Heart right ventricle (tissue), 16 donors: ENCODE data around the gene KRT15. TPM values are rescaled to one million over a fixed set of nuclear protein-coding genes. Genes with fewer than 3 reads are reported as not detected.

Experiments
- ATAC-seq, 8 donors: fragments of 200-7000 bp; cut with Tn5 transposase; one replicate each; pipeline ENCODE4 v1.9.1; 2020; ENCODE audit warnings: mild to moderate bottlenecking in 8 of 8, moderate library complexity in 8 of 8, moderate number of reproducible peaks in 1 of 8
- DNase-seq, 2 donors: peaks; one replicate each; pipeline ENCODE4 v3.0.0-alpha.2; 2020
- H3K27ac ChIP-seq, 10 donors: fragments of 200-600 bp; sonication (generic) in 2 of 10; one replicate each; pipeline versions ENCODE4 v1.5.0 to v1.8.0; 2020 to 2022; ENCODE audit warnings: mild to moderate bottlenecking in 3 of 10
- H3K27me3 ChIP-seq, 7 donors: fragments of 200-600 bp; one replicate each; pipeline ENCODE4 v1.8.0; 2021 to 2022; ENCODE audit warnings: mild to moderate bottlenecking in 2 of 7
- H3K36me3 ChIP-seq, 9 donors: fragments of 200-600 bp; sonication (generic) in 1 of 9; one replicate each; pipeline versions ENCODE4 v1.5.0 to v1.8.0; 2020 to 2022; ENCODE audit warnings: mild to moderate bottlenecking in 2 of 9
- H3K4me1 ChIP-seq, 9 donors: fragments of 200-600 bp; sonication (generic) in 1 of 9; one replicate each; pipeline versions ENCODE4 v1.5.0 to v1.8.0; 2020 to 2022; ENCODE audit warnings: mild to moderate bottlenecking in 4 of 9
- H3K4me3 ChIP-seq, 10 donors: fragments of 200-600 bp; sonication (generic) in 2 of 10; one replicate each; pipeline versions ENCODE4 v1.5.0 to v1.8.0; 2020 to 2022; ENCODE audit warnings: mild to moderate bottlenecking in 7 of 10, moderate library complexity in 2 of 10
- H3K9me3 ChIP-seq, 11 donors: fragments of 200-600 bp in 10 of 11; sonication (generic) in 2 of 11; one replicate each; pipeline versions ENCODE4 v1.5.0 to v1.8.0; 2013 to 2022; ENCODE audit warnings: mild to moderate bottlenecking in 2 of 11, control low read depth in 1 of 11, moderate library complexity in 1 of 11
- CTCF ChIP-seq, 9 donors: fragments of 200-600 bp; sonication (generic) in 2 of 9; IDR thresholded peaks; one replicate each; pipeline versions ENCODE4 v1.5.0 to v1.8.0; 2021 to 2022; ENCODE audit warnings: antibody characterized with exemption in 9 of 9, mild to moderate bottlenecking in 5 of 9, moderate library complexity in 1 of 9
- WGBS, 2 donors: extraction: QIAGEN DNeasy Blood & Tissue Kit; methylation state at CpG; one replicate each; pipeline ENCODE4 v1.1.7; 2013; ENCODE audit warnings: inconsistent platforms in 1 of 2; 5-methylcytosine and 5-hydroxymethylcytosine counted together
- intact Hi-C, 10 donors: fragments of 100-400 bp; cut with DNase I; formaldehyde crosslinking; loops; one replicate each; pipeline versions ENCODE4 v1.11.1 to v1.14.2; 2022
- polyA plus RNA-seq, 2 donors: library from polyadenylated mRNA; stranded (reverse); fragments of 200-250 nt; gene quantifications; one replicate each; pipeline ENCODE4 v1.2.3, GENCODE V29; 2013
- total RNA-seq, 10 donors: library from RNA; stranded (reverse); fragmentation: NEBNext Ultra II Directional in 3 of 10; extraction: Animal tissue kit (Norgen Biotek cat#: 25700) in 3 of 10; gene quantifications; one replicate each; pipeline versions ENCODE4 v1.2.1 to v1.2.4, GENCODE V29; 2021 to 2023
- donor health status: Arrhythmogenic right ventricular cardiomyopathy.
- donor health status: ischemic (EF 13 %, LVEDD 7.1; RV severe dilation, severe dysfunction).
- donor health status: healthy with polysubstance abuse.
- donor health status: DM: no; HTN: yes; CAD: no.
- donor health status: DM: no; HTN: no; CAD: no.
- donor health status: ischemic (EF 25% LVEDD 6.9; RV normal size, moderate dysfunction).
- donor health status: ischemic (EF 25% LVEDD 5.7; RV mildly dilated, moderate dysfunction).
- donor health status: healthy.
- donor health status: DM: yes; HTN: yes; CAD: no.
- donor health status: Ischemic cardiomyopathy.
- donor health status: ischemic (EF 35%, LVEDD 5.7; RV mildly dilated, moderate dysfunction).
- donor health status: nonischemic (EF 11% LVEDD 7.7; RV severe dilation, severe dysfunction).
- donor health status: DM: yes; HTN: yes; CAD: no.
- donor health status: PGD.
- donor health status: ischemic (EF 29% LVEDD 5.4; RV normal size, mild dysfunction).
- donor health status: nonischemic (EF 23%, LVEDD 6.1; RV moderate dilation, normal function).

Gene KRT15
- total and polyA plus RNA-seq, 12 donors, result 0.07 to 0.22 TPM; not detected in 10

DNA sequence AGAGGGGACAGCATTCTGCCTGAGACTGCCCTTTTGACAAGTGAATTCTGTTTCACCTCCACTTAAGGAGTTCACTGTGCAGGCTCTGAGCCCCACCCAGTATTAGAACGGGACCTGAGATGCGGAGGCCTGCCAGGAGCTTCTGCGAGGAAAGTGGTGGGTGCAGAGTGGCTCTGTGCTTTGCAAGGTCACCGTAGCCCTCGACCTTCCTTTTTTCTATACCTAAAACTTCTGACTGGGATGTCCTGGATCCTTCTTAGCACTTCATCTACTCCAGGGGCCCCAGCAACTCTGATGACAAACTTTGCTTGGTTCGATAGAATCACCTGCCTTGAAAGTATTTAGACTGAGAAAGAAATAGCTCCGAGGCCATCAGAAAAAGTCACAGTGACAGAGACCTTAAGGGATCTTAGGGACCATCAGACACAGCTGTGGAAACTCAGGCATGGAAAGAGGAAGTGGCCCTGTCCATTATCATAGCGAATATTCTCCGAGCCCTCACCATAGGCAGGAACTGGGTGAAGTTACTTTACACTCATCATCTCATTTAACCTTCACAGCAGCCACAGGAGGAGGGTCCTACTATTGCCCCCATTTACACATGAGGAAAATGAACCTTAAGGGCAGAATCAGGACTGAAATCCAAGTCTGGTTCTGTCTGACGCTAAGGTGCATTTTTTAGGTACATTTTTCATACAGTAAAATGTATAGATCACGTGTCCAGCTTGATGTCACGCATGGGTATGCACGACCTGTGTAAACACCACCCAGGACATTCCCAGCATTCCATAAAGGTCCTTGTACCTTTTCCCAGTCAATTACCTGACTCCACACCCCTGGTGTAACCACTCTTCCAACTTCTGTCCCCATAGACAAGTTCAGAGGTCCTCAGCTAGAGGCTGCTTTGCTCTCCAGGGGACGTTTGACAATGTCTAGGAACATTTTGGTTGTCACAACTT, 12.6 kb downstream of the KRT15 start:
- DNase-seq (no peak), ATAC-seq (no peak)
- Histone ChIP-seq H3K4me3 (no peak overlapping the region), H3K4me1 (no peaks in the 10 kb centered on the region), H3K36me3 (no peaks in the 10 kb centered on the region), H3K9me3 (no peaks in the 10 kb centered on the region), H3K27me3 (peaks cover 0 to 26% (median 10%) of the 10 kb centered on the region in 7 donors), H3K27ac (no peak overlapping the region)
- WGBS, 2 donors, result 76 to 79% methylated on average over 14 of the region's 14 CpGs
- intact Hi-C loops, result no loop called here
- no peak for TF ChIP-seq CTCF (IDR thresholded peaks at IDR 0.05)

DNA sequence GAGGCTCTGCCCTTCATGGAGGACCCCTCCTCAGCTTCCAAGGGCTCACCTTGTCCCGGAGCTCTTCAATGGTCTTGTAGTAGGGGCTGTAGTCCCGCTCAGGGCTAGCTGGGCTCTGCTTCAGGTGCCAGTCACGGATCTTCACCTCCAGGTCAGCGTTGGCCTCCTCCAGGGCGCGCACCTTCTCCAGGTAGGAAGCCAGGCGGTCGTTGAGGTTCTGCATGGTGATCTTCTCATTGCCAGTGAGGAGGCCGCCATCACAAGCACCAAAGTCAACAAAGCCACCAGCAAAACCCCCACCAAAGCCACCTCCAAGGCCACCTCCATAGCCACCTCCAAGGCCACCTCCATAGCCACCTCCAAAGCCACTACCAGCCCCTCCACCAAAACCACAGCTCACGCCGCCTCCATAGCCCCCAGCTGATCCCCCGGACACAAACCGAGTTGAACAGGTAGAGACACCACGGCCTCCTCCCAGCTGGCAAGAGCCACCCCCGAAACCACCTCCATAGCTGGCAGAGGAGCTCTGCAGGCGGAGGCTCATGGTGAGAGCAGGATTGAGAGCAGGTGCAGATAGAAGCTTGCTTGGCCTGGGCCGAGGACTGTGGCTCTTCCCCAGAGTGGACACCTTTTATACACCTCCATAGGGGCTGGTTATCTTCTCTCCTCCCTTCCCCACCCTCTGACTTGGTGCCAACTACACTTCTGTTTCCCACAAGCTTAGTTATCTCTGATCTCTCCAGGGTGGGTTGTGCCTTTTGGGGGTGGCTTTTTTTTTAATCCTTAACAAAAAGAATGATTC, 13.5 kb downstream of the KRT15 start, which contains the start of gene KRT13:
KRT13 (minus strand) TSS at position 606 of the 802 bp plus-strand sequence; CDS start at position 544, 62 bp downstream.
- ATAC-seq, result no peak
- no peak for TF ChIP-seq CTCF (IDR thresholded peaks at IDR 0.05)
- H3K36me3 ChIP-seq, result no peaks in the 10 kb centered on the region
- intact Hi-C loops, result no loop called here
- H3K27ac ChIP-seq, result no peak within 1 kb of the TSS
- H3K4me1 ChIP-seq, result peaks cover 0 to 2% (median 0%) of the 10 kb centered on the region in 9 donors
- 86 to 88% methylated on average over 17 of the region's 17 CpGs for WGBS, 2 donors
- no peak within 1 kb of the TSS for H3K4me3 ChIP-seq
- peaks cover 0 to 18% (median 9%) of the 10 kb centered on the region in 7 donors for H3K27me3 ChIP-seq
- DNase-seq, result no peak
- H3K9me3 ChIP-seq, result no peaks in the 10 kb centered on the region

- Histone ChIP-seq H3K9me3 (no peaks in the 10 kb centered on the region), H3K4me1 (peaks cover 0 to 10% (median 0%) of the 10 kb centered on the region in 9 donors), H3K36me3 (no peaks in the 10 kb centered on the region), H3K27me3 (peaks cover 0 to 24% (median 9%) of the 10 kb centered on the region in 7 donors), H3K27ac (no peak overlapping the region), H3K4me3 (no peak overlapping the region)
- TF ChIP-seq CTCF (IDR thresholded peaks at IDR 0.05), result no peak
- DNase-seq (no peak), ATAC-seq (no peak)
- 75 to 77% methylated on average over 8 of the region's 8 CpGs for WGBS, 2 donors
- intact Hi-C loops, result no loop called here
These were observed 14.3 kb downstream of the KRT15 start for GRCh38 chr17:41504246-41504977.

DNA sequence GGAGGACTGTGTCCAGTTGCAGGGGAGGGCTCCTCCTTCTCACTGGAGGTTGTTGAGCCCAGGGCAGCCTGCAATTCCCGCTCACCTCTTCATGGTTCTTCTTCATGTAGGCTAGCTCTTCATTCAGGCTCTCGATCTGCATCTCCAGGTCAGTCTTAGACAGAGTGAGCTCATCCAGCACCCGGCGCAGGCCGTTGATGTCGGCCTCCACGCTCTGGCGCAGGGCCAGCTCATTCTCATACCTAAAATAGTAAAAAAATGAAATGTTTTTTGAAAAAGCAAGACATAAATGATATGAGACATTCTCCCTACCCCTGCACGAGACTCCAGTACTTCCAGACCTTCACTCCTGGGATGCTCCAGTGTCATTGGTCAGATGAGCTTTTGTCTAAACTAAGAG, 15.5 kb downstream of the KRT15 start:
- Histone ChIP-seq H3K27me3 (peaks cover 0 to 26% (median 11%) of the 10 kb centered on the region in 7 donors), H3K36me3 (no peaks in the 10 kb centered on the region), H3K4me3 (no peak overlapping the region), H3K4me1 (peaks cover 0 to 16% (median 0%) of the 10 kb centered on the region in 9 donors), H3K9me3 (no peaks in the 10 kb centered on the region), H3K27ac (no peak overlapping the region)
- ATAC-seq (no peak), DNase-seq (no peak)
- 80 to 84% methylated on average over 9 of the region's 9 CpGs for WGBS, 2 donors
- TF ChIP-seq CTCF (IDR thresholded peaks at IDR 0.05), result no peak
- intact Hi-C loops, result no loop called here
